OCI-LY7 (cell line): Measurements from ENCODE around the gene MAP2K1. TPM values are rescaled to one million over a fixed set of nuclear protein-coding genes. Genes with fewer than 3 reads are reported as not detected.
"Not testable (repeated sequence)": the region's sequence is repeated elsewhere in the genome, so short reads cannot be mapped to it uniquely, and the experiment has no call there.

ENCODE experiments used
- BruUV-seq: library from RNA; stranded (reverse); fragments of 400-500 nt; replicated peaks from 2 replicates; lab custom pipeline; 2021; lab: Mats Ljungman, UMichigan
- CTCF ChIA-PET: fragments of 300-600 bp; sonication (Branson Sonifier 250); formaldehyde crosslinking; loops from one replicate; lab custom pipeline; 2022; ENCODE audit warnings: antibody characterized with exemption; ENCODE audit not compliant: unreplicated experiment; lab: Charles Lee
- POLR2A ChIA-PET: fragments of 300-600 bp; sonication (Branson Sonifier 250); formaldehyde crosslinking; loops from one replicate; lab custom pipeline; 2022; ENCODE audit warnings: antibody characterized with exemption; lab: Charles Lee
- DNase-seq: peaks from one replicate; pipeline ENCODE4 v3.0.0-alpha.2; 2015; ENCODE audit warnings: low spot score
- H2AFZ ChIP-seq: fragments of 200-600 bp; sonication (generic), shearing (Covaris generic); 2 replicates; pipeline ENCODE4 v1.6.1; 2014; ENCODE audit warnings: mild to moderate bottlenecking, antibody characterized with exemption, low read length, moderate library complexity
- H3K27ac ChIP-seq: fragments of 200-600 bp; sonication (generic); 2 replicates; pipeline ENCODE4 v1.5.1; 2014; ENCODE audit warnings: mixed run types, low read depth, mild to moderate bottlenecking, moderate library complexity, low read length, inconsistent platforms; ENCODE audit not compliant: poor library complexity, severe bottlenecking
- H3K36me3 ChIP-seq: fragments of 200-600 bp; sonication (generic); 2 replicates; pipeline ENCODE4 v1.6.1; 2014; ENCODE audit warnings: mild to moderate bottlenecking, antibody characterized with exemption, low read length, moderate library complexity, mixed read lengths; ENCODE audit not compliant: insufficient read depth
- H3K4me1 ChIP-seq: fragments of 200-600 bp; sonication (generic); 2 replicates; pipeline ENCODE4 v1.5.1; 2014; ENCODE audit warnings: mild to moderate bottlenecking, low read length; ENCODE audit not compliant: insufficient read depth, poor library complexity, severe bottlenecking
- H3K4me2 ChIP-seq: fragments of 200-600 bp; sonication (generic); 2 replicates; pipeline ENCODE4 v1.6.1; 2014; ENCODE audit warnings: mild to moderate bottlenecking, low read length
- H3K4me3 ChIP-seq: fragments of 200-600 bp; sonication (generic); 2 replicates; pipeline ENCODE4 v1.5.1; 2014; ENCODE audit warnings: mild to moderate bottlenecking, low read depth, low read length; ENCODE audit not compliant: poor library complexity, severe bottlenecking
- H3K79me2 ChIP-seq: fragments of 200-600 bp; sonication (generic); 2 replicates; pipeline ENCODE4 v1.6.1; 2016; ENCODE audit warnings: low read depth, mild to moderate bottlenecking, low read length, moderate library complexity, mixed read lengths; ENCODE audit not compliant: insufficient read depth
- H3K9me2 ChIP-seq: fragments of 200-600 bp; sonication (generic); 2 replicates; pipeline ENCODE4 v1.6.1; 2016; ENCODE audit warnings: mild to moderate bottlenecking, low read length, mixed read lengths; ENCODE audit not compliant: insufficient read depth
- H3K9me3 ChIP-seq: fragments of 200-600 bp; sonication (generic); 2 replicates; pipeline ENCODE4 v1.6.1; 2014; ENCODE audit warnings: mild to moderate bottlenecking, mixed run types, low read length, mixed read lengths
- H4K20me1 ChIP-seq: fragments of 200-600 bp; sonication (generic); 2 replicates; pipeline ENCODE4 v1.6.1; 2014; ENCODE audit warnings: mild to moderate bottlenecking, antibody characterized with exemption, low read length, moderate library complexity, mixed read lengths; ENCODE audit not compliant: insufficient read depth
- CTCF ChIP-seq: fragments of 200-600 bp; sonication (generic); conservative IDR thresholded peaks from 2 replicates; pipeline ENCODE4 v1.5.1; 2014; ENCODE audit warnings: mild to moderate bottlenecking, antibody characterized with exemption, low read length, moderate library complexity, mixed read lengths
- EZH2phosphoT487 ChIP-seq: fragments of 200-600 bp; sonication (generic); IDR thresholded peaks from 2 replicates; pipeline ENCODE4 v1.6.1; 2018; ENCODE audit warnings: low read depth, borderline replicate concordance, mild to moderate bottlenecking, mixed run types, antibody characterized with exemption, low read length, moderate library complexity, mixed read lengths
- intact Hi-C: fragments of 100-400 bp; cut with micrococcal nuclease; formaldehyde crosslinking; loops from one replicate; pipeline ENCODE4 v1.10.0; 2022; ENCODE audit not compliant: unreplicated experiment
- total RNA-seq, 2 experiments: library from RNA; depleted of rRNA in 1 of 2; stranded (reverse); fragments of >200 nt in 1 of 2; shearing (Covaris generic) in 1 of 2; gene quantifications; 2 replicates each; pipeline ENCODE4 v1.2.3, GENCODE V29; 2014 to 2022

MAP2K1 gene
- total RNA-seq, 2 experiments from 2014 or later, result 37.2 to 95.8 TPM

GRCh38 chr15:66462627-66463026 lies 75.9 kb downstream of the MAP2K1 start:
- Histone ChIP-seq H2AFZ (no peak overlapping the region), H3K4me1 (peaks cover 10% of the 10 kb centered on the region), H3K9me3 (no peaks in the 10 kb centered on the region), H3K79me2 (no peaks in the 10 kb centered on the region), H3K9me2 (no peaks in the 10 kb centered on the region), H3K27ac (no peak overlapping the region), H3K36me3 (peaks cover 74% of the 10 kb centered on the region), H3K4me2 (no peak overlapping the region), H4K20me1 (no peaks in the 10 kb centered on the region), H3K4me3 (no peak overlapping the region)
- ChIA-PET CTCF (no interaction called here), POLR2A (interaction anchor here (0.7 to 0.9 kb wide), 2 partner anchors 9 to 147 kb away, joined by 3 to 6 read pairs; no protein-coding TSS in a partner anchor)
- BruUV-seq, result no TSS peak
- no peak for TF ChIP-seq EZH2phosphoT487
- TF ChIP-seq CTCF, result no peak
- DNase-seq, result no peak
- intact Hi-C loops, result no loop called here

GRCh38 chr15:66465294-66465693 lies 78.6 kb downstream of the MAP2K1 start:
- H3K4me3 ChIP-seq, H3K27ac ChIP-seq, intact Hi-C loops, H3K9me2 ChIP-seq, H4K20me1 ChIP-seq, H3K4me2 ChIP-seq, H3K9me3 ChIP-seq, DNase-seq, CTCF ChIA-PET, H2AFZ ChIP-seq, BruUV-seq, H3K79me2 ChIP-seq, H3K4me1 ChIP-seq: not testable (repeated sequence)
- POLR2A ChIA-PET, result interaction anchor here (0.6 kb wide), 1 partner anchor 10 kb away, joined by 3 read pairs; no protein-coding TSS in a partner anchor
- H3K36me3 ChIP-seq, result peaks cover 63% of the 10 kb centered on the region

GRCh38 chr15:66467162-66468040 lies 80.7 kb downstream of the MAP2K1 start:
- H3K4me2 ChIP-seq, H3K9me2 ChIP-seq, H2AFZ ChIP-seq, H3K79me2 ChIP-seq, H3K4me3 ChIP-seq, H3K9me3 ChIP-seq, DNase-seq, intact Hi-C loops, H3K27ac ChIP-seq, H3K4me1 ChIP-seq, BruUV-seq, H4K20me1 ChIP-seq: not testable (repeated sequence)
- peaks cover 59% of the 10 kb centered on the region for H3K36me3 ChIP-seq
- POLR2A ChIA-PET, result interaction anchor here (1.0 to 1.2 kb wide), 2 partner anchors 10 to 34 kb away, joined by 3 read pairs; no protein-coding TSS in a partner anchor
- CTCF ChIA-PET, result interaction anchor here (0.9 kb wide), 1 partner anchor 9 kb away, joined by 3 read pairs; no protein-coding TSS in a partner anchor

GRCh38 chr15:66470825-66471224 lies 84.1 kb downstream of the MAP2K1 start:
- H4K20me1 ChIP-seq, H3K9me3 ChIP-seq, H3K27ac ChIP-seq, H3K79me2 ChIP-seq, BruUV-seq, CTCF ChIA-PET, H2AFZ ChIP-seq, H3K4me2 ChIP-seq, H3K9me2 ChIP-seq, H3K4me3 ChIP-seq, H3K4me1 ChIP-seq, intact Hi-C loops, DNase-seq: not testable (repeated sequence)
- POLR2A ChIA-PET, result interaction anchor here (0.6 to 0.7 kb wide), 2 partner anchors 202 to 1179 kb away, joined by 3 read pairs; no protein-coding TSS in a partner anchor
- H3K36me3 ChIP-seq, result peaks cover 32% of the 10 kb centered on the region
